GM19395 (cell line): ENCODE data around the gene YIF1A.
"Not testable (repeated sequence)": the region's sequence is repeated elsewhere in the genome, so short reads cannot be mapped to it uniquely, and the experiment has no call there.

Source experiments
- ATAC-seq: cut with Tn5 transposase; IDR thresholded peaks from one replicate; pipeline ENCODE4 v1.9.1; 2021; ENCODE audit warnings: mild to moderate bottlenecking, moderate library complexity; ENCODE audit not compliant: unreplicated experiment

Gene YIF1A

GRCh38 chr11:66311965-66312548 lies 23.1 kb upstream of the YIF1A start:
- ATAC-seq, result peak; percentile 68

DNA sequence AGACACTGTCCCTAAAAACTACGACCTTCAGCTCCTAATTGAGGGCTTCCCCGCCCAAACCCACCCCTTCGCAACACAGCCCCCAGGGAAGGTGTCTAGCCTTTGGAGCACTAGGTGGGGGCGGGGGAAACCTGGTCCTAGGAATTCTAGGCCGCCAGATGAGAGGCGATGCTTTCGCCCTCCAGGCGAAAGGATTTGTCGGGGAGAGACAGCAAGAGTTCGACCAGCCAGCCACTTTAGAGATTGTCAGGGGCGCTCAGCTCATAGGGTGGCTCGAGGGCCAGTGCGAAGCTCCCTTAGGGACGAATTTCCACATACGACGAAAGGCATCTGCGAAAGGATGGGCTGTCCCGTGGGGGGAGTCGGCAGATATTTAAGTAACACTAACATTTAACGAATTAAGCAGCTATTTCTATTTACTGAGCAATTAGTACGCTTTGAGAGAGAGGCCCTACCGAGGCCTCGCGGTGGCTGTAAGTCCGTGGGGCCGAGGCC lies 22.6 kb upstream of the YIF1A start:
- no peak for ATAC-seq

DNA sequence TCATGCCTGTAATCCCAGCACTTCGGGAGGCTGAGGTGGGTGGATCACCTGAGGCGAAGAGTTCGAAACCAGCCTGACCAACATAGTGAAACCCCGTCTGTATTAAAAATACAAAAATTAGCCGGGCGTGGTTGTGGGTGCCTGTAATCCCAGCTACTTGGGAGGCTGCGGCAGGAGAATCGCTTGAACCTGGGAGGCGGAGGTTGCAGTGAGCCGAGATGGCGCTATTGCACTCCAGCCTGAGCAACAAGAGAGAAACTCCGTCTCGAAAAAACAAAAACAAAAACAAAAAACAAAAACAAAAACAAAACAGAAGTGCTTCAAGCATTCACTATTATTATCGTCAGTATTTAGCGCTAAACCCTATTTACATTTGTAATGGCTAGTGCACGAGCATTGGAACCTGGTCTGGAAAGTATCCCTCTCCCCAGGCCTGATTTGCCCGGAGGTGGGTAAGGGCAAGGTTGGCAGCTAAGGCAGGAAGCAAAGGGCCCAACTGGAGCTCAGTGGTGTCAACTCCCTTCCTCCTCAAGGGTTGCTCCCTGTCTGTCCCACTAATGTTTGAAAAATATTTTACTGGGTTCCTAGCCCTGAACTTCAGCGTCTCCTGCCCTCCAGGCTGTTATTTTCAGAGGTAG lies 22.0 kb upstream of the YIF1A start:
- ATAC-seq, result not testable (repeated sequence)

DNA sequence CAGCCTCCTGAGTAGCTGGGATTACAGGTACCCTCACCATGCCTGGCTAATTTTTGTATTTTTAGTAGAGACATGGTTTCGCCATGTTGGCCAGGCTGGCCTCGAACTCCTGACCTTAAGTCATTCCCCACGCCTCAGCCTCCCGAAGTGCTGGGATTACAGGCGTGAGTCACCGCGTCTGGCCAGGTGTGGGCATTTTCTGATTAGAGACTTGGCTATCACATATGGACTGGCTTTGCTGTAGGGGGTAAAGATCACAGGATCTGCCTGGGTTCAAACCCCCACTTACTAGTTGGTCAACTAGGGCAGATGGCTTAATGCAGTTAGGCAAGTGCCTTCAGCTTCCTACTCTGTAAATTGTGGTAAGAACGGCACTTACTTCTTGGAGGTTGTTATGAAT lies 21.4 kb upstream of the YIF1A start:
- ATAC-seq, result no peak

- no peak for ATAC-seq
Observed at GRCh38 chr11:66309475-66309874, 20.5 kb upstream of the YIF1A start.

DNA sequence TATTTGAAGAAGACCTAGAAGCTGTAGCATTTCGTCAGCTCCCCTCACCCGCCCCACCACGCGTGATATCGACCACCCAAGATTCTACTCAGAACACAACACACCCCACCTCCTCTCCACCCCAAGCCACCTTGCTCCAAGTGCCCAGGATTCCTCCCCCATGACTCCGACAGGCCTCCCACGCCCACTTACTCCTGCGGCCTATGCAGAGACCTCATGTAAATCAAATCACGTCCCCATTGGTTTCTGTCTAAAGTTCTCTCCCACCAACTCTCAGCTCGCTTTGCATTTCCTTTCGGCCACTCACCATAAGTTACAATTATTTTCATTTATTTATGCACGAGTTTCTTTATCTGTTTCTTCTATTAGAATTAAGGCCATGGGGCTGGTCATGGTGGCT lies 13.7 kb upstream of the YIF1A start:
- no peak for ATAC-seq

- ATAC-seq, result no peak
Observed at GRCh38 chr11:66299186-66299585, 10.2 kb upstream of the YIF1A start.

DNA sequence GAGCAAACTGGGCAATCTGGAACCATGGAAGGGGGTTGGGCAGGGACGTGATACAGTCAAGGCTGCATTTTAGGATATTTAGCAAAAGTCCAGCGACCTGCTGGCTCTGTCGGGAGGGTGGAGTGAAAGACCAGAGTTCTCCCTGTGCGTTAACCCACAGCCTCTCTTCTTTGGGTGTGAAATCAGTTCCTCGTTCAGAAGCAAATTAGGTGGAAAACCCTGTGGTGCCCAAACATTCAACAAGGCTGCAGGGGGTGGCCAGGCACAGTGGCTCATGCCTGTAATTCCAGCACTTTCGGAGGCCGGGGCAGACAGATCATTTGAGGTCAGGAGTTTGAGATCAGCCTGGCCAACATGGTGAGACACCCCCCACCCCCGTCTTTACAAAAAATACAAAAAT lies 8.7 kb upstream of the YIF1A start:
- no peak for ATAC-seq

- ATAC-seq, result no peak
Observed at GRCh38 chr11:66294626-66295620, 6.0 kb upstream of the YIF1A start.

DNA sequence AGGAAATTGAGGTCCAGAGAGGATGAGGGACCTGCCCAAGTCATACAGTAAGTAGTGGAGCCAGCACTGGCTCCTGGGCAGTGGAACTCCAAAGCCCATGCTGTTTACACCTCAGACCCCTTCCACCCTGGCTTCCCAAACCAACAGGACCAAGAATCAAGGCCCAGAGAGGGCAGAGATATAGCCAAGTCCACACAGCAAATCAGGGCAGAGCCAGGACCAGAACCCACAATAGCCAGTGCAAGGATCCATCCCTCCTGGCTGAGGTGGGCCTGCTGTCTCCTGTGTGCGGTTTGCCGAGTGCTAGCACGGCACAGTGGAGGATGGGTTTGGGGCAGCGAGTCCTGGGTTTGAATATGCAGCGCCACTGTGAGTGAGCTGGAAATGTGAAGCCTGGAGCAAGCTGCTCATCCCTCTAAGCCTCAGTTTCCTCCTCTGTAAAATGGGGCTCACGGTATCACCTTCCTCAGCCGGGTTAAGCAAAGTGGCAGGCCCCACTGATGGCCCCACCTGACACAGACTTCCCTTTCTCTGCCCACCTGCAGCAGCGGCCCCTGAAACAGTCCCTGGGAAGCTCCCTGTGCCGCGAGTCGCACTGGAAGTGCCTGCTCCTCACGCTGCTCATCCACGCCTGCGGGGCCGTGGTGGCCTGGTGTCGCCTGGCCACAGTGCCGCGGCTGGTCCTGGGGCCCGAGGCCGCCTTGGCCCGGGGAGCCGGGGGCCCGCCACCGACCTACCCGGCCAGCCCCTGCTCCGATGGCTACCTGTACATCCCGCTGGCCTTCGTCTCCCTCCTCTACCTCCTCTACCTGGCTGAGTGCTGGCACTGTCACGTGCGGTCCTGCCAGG lies 5.1 kb upstream of the YIF1A start:
- ATAC-seq, result no peak

GRCh38 chr11:66293352-66293751 lies 4.4 kb upstream of the YIF1A start:
- ATAC-seq, result no peak

DNA sequence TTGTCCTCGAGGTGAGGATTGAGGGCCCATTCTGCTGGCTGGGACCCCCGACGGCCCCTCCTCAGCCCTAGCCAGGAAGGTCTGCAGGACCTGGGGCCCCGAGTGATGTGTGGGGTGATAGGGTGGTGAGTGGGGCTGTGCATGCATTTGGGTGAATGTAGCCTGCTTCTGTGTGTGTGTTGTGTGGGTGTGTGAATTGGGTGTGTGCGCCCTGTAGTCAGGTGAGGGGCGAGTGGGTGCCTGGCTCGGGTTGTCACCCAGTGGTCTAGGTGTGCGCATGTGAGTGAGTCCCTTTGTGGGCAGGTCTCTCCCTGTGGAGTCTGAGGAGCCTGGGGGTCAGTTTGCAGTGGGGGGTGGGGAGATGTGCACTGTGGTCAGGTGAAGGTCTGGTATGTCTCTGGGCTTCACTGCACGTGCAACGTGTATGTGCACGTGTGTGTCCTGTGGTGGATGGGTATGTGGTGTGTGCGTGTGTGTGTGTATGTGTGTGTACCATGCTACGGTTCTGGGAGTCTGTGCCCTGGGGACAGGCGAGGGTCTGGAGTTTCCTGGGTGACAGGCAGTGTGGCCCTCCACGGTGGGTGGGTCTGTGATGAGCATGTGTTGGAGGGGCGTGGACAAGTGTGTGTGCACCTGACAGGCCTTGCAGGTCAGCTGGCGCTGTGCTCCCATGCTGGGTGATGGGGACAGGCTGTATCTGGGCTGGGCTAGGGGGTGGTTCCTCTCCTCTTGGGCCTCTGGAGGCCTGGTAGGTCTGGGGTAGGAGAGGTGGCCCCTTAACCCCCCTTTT lies 3.8 kb upstream of the YIF1A start:
- ATAC-seq, result no peak

DNA sequence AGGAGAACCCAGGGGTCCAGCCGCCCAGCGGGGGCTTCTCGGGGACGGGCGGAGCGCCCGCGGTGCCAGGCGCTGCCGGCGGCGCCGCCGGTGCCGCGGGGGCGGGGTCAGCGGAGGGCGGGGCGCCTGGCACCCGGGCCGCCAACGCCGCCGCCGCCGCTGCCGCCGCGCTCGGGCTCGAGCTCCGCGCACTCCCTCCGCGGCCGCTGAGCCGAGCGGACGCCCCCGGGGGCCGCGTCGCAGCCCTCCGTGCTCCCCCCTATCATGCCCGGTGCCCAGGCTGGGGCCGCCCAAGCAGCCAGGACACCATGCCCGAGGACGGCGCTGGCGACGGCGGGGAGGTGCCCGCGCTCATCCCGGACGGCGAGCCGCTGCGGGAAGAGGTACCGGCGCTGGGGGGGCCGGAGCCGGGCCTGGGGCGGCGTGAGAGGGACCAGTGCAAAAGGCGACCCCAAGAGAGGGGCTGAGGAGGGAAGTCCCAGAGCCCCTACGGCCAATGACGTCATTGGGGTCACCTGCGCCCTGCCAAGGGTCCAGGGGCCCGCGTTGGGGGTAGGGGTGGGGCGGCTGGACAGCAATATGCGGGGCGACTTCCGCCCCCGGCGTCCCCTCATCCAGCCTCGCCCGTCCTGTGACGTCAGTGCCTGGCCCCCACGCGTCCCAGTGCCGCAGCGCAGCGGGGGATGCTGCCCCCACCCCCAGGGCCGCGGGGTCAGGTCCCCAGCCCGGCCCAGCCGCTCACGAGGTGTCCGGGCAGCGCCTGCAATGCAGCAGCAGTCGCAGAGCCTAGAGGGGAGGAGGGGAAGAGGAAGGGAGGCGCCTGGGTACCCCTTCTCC lies 3.0 kb upstream of the YIF1A start, which contains the start of gene TMEM151A:
TSS of gene TMEM151A (plus strand) at position 189 of the 837 bp plus-strand sequence. CDS start at position 309, 120 bp downstream.
- no peak for ATAC-seq

DNA sequence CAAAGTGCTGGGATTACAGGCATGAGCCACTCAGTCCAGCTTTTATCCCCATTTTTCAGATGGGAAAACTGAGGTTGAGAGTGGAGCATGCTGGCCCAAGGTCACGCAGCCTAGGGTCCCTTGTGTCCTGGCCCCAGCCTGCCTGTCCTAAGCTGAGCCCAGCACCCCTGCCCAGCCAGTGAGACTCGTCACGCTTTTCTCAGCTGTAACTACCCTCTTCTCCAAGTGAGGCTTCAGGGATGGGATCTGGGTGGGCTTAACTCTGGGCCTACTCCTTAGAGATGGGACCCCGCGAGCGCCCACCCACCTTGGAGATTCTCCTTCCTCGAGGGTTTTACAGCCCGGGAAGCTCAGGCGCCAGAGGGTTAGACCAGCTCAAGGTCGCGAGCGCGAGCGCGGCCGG lies 2.4 kb upstream of the YIF1A start:
- ATAC-seq, result no peak

DNA sequence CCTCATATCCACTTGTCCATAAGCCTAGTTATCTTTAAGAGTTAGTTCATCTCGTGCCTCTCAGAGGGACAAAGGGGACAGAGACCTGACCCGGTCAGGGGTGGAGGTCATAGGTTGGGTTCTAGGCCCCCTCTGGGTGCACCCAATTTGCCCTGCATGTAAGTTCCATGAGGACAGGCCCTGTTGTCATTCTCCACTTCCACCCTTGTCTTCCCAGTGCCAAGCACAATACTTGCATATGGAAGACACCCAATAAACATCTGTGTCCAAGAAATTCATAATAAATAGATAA lies 1.3 kb upstream of the YIF1A start:
- ATAC-seq, result no peak

GRCh38 chr11:66289548-66290329 lies 796 bp upstream of the YIF1A start:
- ATAC-seq, result peak; percentile 59

DNA sequence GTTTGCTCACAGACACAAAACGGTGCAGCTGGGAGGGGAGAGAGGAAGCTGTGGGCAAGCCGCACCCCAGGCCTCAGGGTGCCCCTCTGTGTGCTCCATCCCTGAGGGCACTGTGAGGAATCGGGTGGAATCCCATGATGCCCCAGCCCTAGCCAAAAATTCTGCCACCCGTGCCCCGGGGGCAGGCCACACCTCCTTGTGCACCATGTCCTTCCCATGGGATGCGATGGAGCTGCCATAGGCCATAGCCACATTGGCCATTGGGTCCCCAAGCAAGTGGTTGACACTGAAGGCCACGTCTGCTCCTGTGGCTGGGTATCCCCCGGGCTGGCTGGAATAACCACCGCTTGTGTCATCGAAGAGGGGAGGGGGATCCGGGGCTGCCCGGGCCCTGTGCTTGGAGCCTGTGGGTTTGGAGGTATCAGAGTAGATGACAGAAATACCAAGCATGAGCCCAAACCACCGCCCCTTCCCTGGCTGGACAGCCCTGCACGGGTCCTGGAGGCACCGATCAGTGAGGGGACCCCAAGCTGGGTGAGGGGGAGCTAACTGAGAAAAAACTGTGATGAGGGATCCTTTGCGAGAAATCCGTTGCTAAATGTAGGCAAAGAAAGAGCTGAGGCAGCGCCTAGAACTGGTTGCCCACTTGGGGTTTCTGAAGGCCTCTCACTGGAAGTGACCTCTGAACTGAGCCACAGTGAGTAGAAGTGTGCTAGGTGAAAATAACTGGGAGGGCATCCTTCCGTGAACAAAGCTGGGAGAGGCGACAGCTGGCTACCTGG lies 863 bp downstream of the YIF1A start:
- ATAC-seq, result no peak
